ENCODE results near the gene HSP90B1. TPM values are rescaled to one million over a fixed set of nuclear protein-coding genes. Genes with fewer than 3 reads are reported as not detected.
A peak's percentile ranks its signal among the peaks of the same experiment; 100 is the strongest.

HSP90B1 gene
- total and polyA plus RNA-seq, 2 of the 13 experiments (the other 11 are each of a cell fraction or from before 2014, with no cell fraction given), result 800 to 954 TPM

DNA sequence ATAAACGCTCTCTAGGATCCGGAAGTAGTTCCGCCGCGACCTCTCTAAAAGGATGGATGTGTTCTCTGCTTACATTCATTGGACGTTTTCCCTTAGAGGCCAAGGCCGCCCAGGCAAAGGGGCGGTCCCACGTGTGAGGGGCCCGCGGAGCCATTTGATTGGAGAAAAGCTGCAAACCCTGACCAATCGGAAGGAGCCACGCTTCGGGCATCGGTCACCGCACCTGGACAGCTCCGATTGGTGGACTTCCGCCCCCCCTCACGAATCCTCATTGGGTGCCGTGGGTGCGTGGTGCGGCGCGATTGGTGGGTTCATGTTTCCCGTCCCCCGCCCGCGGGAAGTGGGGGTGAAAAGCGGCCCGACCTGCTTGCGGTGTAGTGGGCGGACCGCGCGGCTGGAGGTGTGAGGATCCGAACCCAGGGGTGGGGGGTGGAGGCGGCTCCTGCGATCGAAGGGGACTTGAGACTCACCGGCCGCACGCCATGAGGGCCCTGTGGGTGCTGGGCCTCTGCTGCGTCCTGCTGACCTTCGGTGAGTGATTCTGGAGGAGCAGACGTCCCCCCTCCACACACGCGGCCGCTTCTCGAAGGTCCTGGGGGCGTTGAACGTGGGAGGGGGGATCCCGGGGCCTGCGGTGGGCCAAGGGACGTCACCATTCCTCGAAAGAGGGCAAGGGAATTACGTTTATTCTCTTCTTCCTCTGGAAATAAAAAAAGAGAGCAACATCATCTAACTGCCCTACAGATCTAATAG lies at the start of gene HSP90B1 (continued):
- TF ChIP-seq, protein P1, sequence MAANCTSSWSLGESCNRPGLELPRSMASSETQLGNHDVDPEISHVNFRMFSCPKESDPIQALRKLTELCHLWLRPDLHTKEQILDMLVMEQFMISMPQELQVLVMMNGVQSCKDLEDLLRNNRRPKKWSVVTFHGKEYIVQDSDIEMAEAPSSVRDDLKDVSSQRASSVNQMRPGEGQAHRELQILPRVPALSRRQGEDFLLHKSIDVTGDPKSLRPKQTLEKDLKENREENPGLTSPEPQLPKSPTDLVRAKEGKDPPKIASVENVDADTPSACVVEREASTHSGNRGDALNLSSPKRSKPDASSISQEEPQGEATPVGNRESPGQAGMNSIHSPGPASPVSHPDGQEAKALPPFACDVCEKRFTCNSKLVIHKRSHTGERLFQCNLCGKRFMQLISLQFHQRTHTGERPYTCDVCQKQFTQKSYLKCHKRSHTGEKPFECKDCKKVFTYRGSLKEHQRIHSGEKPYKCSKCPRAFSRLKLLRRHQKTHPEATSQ (CRISPR knock-in tag; IDR thresholded peaks at IDR 0.05; ENCODE audit: borderline replicate concordance), result peak; percentile 69; the same call in 1 of the 2 replicates
- TF ChIP-seq ZNF747 (CRISPR knock-in tag; IDR thresholded peaks at IDR 0.05; ENCODE audit: borderline replicate concordance) (0 out of 2 replicates have a peak, but pooled peaks have one; percentile 62), ZFX (CRISPR knock-in tag; IDR thresholded peaks at IDR 0.05; ENCODE audit: low read depth) (peak; percentile 83), FOXK1 (CRISPR knock-in tag; IDR thresholded peaks at IDR 0.05; ENCODE audit: borderline replicate concordance, low read depth) (peak; percentile 53; the same call in 1 of the 2 replicates), SRF (IDR thresholded peaks at IDR 0.05; ENCODE audit: low read depth, low read length) (0 out of 2 replicates have a peak, but pooled peaks have one; percentile 60), ZBTB21 (CRISPR knock-in tag; IDR thresholded peaks at IDR 0.05) (no peak), HHEX (CRISPR knock-in tag; IDR thresholded peaks at IDR 0.05) (no peak), ZNF350 (CRISPR knock-in tag; IDR thresholded peaks at IDR 0.05; ENCODE audit: borderline replicate concordance, low read depth) (peak; percentile 21), RXRA (CRISPR knock-in tag; IDR thresholded peaks at IDR 0.05) (peak; percentile 68; the same call in 1 of the 2 replicates), REL (CRISPR knock-in tag; conservative IDR thresholded peaks at IDR 0.05) (peak; percentile 96), ZMYM4 (CRISPR knock-in tag; IDR thresholded peaks at IDR 0.05) (peak; percentile 97), SIX4 (CRISPR knock-in tag; IDR thresholded peaks at IDR 0.05) (0 out of 2 replicates have a peak, but pooled peaks have one; percentile 15), HNRNPL (IDR thresholded peaks at IDR 0.05; ENCODE audit: low read depth, low read length) (0 out of 2 replicates have a peak, but pooled peaks have one; percentile 26), ZNF138 (CRISPR knock-in tag; IDR thresholded peaks at IDR 0.05; ENCODE audit: low read depth) (0 out of 2 replicates have a peak, but pooled peaks have one; percentile 31), ZSCAN30 (CRISPR knock-in tag; IDR thresholded peaks at IDR 0.05) (no peak), ATM (IDR thresholded peaks at IDR 0.05; ENCODE audit: borderline replicate concordance) (no peak)
- TF ChIP-seq, protein P2, sequence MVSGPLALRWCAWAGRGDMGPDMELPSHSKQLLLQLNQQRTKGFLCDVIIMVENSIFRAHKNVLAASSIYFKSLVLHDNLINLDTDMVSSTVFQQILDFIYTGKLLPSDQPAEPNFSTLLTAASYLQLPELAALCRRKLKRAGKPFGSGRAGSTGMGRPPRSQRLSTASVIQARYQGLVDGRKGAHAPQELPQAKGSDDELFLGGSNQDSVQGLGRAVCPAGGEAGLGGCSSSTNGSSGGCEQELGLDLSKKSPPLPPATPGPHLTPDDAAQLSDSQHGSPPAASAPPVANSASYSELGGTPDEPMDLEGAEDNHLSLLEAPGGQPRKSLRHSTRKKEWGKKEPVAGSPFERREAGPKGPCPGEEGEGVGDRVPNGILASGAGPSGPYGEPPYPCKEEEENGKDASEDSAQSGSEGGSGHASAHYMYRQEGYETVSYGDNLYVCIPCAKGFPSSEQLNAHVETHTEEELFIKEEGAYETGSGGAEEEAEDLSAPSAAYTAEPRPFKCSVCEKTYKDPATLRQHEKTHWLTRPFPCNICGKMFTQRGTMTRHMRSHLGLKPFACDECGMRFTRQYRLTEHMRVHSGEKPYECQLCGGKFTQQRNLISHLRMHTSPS (CRISPR knock-in tag; IDR thresholded peaks at IDR 0.05; ENCODE audit: low read depth), result no peak
- TF ChIP-seq, protein P3, sequence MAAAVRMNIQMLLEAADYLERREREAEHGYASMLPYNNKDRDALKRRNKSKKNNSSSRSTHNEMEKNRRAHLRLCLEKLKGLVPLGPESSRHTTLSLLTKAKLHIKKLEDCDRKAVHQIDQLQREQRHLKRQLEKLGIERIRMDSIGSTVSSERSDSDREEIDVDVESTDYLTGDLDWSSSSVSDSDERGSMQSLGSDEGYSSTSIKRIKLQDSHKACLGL (CRISPR knock-in tag; IDR thresholded peaks at IDR 0.05), result peak; percentile 62
- TF ChIP-seq, protein P4, sequence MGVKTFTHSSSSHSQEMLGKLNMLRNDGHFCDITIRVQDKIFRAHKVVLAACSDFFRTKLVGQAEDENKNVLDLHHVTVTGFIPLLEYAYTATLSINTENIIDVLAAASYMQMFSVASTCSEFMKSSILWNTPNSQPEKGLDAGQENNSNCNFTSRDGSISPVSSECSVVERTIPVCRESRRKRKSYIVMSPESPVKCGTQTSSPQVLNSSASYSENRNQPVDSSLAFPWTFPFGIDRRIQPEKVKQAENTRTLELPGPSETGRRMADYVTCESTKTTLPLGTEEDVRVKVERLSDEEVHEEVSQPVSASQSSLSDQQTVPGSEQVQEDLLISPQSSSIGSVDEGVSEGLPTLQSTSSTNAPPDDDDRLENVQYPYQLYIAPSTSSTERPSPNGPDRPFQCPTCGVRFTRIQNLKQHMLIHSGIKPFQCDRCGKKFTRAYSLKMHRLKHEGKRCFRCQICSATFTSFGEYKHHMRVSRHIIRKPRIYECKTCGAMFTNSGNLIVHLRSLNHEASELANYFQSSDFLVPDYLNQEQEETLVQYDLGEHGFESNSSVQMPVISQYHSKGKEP (CRISPR knock-in tag; IDR thresholded peaks at IDR 0.05), result no peak
- TF ChIP-seq, protein P5, sequence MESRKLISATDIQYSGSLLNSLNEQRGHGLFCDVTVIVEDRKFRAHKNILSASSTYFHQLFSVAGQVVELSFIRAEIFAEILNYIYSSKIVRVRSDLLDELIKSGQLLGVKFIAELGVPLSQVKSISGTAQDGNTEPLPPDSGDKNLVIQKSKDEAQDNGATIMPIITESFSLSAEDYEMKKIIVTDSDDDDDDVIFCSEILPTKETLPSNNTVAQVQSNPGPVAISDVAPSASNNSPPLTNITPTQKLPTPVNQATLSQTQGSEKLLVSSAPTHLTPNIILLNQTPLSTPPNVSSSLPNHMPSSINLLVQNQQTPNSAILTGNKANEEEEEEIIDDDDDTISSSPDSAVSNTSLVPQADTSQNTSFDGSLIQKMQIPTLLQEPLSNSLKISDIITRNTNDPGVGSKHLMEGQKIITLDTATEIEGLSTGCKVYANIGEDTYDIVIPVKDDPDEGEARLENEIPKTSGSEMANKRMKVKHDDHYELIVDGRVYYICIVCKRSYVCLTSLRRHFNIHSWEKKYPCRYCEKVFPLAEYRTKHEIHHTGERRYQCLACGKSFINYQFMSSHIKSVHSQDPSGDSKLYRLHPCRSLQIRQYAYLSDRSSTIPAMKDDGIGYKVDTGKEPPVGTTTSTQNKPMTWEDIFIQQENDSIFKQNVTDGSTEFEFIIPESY (CRISPR knock-in tag; IDR thresholded peaks at IDR 0.05), result no peak
